ENCODE data around the gene DDHD1.

DNA sequence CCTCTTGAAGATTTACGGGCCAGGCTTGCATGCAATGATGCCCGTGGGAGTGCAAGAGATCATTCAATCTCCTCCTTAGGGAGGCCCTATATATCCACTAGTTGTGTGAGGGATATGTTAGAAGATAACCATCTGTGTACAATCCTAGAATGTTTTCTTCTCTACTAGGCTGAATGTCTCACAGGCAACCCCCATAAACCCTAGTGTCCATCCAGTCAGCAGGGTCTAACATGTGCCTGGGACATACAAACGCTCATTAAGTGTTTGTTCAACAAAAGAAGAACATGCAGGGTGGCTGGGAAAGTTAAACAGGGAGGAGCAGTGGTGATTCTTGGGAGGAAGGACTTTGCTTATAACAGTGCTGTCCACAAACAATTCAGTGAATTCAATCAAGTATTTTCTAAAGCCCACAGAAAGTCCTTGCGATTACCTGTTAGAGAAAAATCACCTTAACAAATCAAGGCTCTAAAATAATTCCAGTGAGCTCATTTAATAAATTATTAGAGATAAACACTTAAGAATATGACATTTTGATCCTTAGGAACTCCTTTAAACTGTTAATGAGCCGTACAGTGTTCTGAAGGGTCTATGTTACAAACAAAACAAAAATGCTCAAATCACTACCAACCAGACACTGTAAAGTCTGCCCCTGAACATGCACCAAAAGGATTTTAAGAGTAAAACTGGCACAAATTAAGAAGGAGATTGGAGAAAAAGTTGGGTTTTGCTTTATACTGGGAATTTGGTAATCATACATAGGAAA is 105.6 kb downstream of the DDHD1 start:
- TF ChIP-seq, protein P1, sequence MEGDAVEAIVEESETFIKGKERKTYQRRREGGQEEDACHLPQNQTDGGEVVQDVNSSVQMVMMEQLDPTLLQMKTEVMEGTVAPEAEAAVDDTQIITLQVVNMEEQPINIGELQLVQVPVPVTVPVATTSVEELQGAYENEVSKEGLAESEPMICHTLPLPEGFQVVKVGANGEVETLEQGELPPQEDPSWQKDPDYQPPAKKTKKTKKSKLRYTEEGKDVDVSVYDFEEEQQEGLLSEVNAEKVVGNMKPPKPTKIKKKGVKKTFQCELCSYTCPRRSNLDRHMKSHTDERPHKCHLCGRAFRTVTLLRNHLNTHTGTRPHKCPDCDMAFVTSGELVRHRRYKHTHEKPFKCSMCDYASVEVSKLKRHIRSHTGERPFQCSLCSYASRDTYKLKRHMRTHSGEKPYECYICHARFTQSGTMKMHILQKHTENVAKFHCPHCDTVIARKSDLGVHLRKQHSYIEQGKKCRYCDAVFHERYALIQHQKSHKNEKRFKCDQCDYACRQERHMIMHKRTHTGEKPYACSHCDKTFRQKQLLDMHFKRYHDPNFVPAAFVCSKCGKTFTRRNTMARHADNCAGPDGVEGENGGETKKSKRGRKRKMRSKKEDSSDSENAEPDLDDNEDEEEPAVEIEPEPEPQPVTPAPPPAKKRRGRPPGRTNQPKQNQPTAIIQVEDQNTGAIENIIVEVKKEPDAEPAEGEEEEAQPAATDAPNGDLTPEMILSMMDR (IDR thresholded peaks at IDR 0.05) = no peak
- no peak for TF ChIP-seq POLR2A (IDR thresholded peaks at IDR 0.05)

Data from lower leg skin (tissue), 3 donors.